ENCODE results near the gene TMEM204.

Gene TMEM204

DNA sequence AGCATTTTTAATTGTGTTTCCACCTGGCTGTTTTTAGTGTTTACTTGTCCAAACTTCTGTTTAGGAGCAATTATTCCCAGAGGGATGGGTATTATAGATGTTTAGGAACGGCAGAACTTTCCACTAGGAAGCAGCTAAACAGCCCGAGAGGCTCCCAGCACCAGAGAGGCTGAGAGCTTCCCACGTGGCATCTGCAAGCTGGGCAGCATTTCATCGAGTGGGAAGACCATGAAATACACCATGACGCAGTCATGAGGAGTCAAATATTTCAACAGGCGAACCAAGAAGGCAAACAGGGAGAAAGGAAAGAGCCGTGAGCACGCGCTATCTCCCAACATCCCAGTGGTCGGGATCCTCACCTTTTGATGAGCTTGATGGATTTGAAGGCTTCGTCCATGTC is 24.1 kb downstream of the TMEM204 start:
- DNase-seq (ENCODE audit: low spot score): no peak

DNA sequence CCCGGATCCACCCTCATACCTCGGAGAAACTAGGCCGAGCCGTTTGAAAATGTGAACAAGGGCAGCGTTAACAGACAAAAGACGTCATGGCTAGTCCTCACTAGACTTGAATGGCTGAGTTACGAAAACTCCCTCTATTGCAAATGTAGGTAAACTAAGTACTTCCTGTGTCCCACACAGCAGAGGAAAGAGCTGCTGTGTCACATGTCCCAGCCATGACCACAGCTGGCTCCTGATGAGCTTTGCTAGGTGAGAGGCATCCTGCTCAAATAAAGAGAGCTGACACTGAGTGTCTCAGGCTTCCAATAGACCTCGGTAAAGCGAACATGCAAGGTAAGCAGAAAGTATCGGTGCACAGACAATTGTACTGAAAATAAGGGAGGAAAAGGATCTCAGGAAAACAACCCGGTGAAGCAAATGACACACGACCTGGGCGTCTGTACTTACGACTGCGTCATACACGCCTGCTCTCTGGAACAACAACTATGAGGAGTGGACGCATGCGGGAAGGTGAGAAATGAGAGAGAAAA is 26.0 kb downstream of the TMEM204 start:
- DNase-seq (ENCODE audit: low spot score): no peak

DNA sequence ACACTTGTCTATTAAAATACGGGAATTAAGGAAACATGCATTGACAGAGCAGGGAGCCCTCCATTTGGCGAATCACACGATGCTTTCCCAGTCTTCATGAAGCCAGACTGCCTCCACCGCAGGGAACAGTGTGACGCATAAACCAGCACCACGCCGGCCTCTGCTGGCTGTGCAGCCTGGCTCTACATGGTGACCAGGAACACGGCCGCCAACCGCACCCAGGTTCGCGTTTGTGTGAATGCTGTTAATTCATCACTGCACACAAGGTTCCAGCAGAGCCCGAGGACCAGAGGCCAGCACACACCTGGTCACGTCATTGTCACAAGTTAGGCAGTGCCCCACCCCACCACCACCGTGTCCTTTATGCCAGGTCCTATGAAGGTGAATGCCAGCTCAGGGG is 26.7 kb downstream of the TMEM204 start:
- no peak for DNase-seq (ENCODE audit: low spot score)

DNA sequence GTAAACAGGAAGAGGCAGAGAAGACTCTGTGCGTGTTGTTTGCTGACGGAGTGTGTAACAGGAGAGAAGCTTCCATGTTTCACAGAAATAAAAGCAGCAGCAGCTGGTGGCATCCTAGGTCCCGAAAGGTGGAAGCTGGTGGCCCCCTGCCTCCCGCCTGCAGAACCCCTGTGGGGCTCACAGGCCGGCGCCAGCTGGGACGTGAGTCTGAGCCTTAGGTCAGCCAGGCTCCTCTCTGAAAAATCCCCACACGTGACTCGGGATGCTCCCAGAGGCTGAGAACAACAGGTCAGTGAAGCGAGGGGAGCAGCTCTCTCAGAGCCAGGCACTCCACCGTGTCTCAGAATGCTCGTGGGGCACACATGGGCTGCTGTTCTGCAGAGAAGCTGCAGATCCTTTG is 27.4 kb downstream of the TMEM204 start:
- DNase-seq (ENCODE audit: low spot score): no peak

DNA sequence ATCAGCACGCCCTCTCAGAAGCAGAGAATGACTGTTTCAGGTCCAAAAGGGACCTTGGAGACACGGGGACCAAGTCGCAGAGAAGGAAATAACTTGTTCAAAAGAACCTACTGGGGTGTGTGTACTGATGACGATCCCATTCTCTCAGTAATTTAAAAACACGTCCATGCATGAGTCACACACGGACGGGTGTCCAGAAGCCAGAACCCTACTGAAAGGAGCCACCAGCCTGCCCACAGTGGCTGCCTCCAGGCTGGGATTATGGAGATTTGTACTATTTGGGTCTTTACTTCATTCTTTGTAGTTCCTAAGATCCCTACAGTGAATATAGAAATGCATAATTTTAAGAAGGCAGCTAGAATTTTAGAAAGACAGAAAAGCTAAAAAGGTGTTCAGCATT is 27.8 kb downstream of the TMEM204 start:
- DNase-seq (ENCODE audit: low spot score): no peak

DNA sequence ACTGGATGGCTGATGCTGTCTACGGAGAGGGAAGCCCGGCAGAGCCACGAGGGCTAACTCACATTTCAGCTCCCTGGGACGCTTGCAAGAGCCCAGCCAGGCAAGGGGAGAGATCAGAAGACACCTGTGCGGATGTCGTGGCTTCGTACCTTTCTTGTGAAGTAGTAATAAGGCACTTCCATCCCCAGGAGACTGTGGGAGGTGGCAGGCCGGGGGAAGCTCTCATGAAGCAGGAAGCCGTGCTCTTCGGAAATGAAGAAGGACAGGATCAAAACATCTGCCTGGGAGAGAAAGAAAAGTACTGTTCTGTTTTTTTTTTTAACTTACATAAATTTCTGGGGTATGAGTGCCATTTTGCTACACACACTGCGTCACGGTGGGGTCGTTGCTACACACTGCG is 28.4 kb downstream of the TMEM204 start:
- no peak for DNase-seq (ENCODE audit: low spot score)

DNA sequence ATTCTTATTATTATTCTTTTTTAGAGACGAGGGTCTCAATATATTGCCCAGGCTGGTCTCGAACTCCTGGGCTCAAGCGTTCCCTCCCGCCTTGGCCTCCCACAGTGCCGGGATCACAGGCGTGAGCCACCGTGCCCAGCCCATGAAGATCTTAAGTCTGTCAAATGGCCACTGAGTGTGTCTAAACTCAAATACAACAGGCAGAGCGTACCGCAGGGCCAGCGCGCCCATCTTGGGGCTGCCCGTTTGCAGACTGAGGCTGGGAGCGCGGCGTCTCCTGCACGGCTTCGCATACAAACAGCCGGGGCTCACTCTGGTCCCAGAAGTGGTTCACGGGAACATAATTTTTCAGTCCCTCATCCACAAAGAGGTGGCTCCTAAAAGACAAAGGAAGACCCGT is 30.3 kb downstream of the TMEM204 start:
- no peak for DNase-seq (ENCODE audit: low spot score)

DNA sequence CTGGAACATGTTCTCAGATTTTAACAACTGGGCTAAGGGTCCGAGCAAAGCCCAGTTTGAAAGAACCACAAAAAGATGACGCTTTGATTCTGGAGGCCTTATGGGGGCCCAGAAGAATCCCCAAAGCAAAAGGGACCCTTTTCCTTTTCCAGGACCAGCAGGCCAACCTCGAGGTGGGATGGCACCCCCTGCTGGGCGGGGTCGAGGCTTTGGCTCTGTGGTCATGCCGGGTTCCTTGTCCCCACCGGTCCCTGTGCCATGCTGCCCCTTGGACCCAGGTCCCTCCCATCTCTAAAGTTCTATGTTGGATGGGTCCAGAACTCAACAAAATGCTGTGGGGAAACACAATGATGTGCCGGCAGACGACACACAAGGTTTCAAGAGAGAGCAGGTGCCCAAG is 30.9 kb downstream of the TMEM204 start:
- DNase-seq (ENCODE audit: low spot score): no peak

DNA sequence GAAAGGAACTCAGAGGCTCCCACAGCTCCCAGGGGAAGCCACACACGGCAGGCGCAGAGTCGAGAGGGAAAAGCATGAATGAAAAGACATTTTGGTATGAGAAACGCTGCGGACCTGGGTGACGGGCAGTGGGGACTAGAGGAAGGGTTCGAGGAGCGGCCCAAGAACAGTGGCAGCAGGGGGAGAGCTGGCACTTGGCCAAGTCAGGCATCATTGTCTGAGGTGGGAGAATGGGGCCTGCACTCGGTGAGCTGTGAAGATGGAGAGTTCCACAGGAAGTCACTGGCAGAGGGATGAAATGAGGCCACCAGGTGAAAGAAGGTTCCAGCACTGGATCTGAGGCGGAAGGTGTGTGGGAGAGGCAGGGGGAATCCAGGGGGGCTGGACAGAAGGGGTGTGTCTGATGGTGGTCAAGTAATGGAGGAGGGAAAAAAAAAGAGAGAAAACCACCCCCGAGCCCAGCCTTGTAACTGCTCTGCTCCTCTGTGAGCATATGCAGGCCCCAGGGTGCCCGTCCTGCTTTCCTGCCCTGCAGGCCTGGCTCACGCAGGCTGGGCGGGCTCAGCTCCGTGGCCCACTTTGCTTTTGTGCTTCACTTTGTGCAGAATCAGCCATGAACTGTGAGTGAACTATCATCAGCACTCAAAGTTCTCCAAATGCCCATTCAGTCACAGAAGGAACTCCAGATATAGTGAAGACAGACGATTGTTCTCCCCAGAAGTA is 31.8 kb downstream of the TMEM204 start:
- DNase-seq (ENCODE audit: low spot score): no peak

DNA sequence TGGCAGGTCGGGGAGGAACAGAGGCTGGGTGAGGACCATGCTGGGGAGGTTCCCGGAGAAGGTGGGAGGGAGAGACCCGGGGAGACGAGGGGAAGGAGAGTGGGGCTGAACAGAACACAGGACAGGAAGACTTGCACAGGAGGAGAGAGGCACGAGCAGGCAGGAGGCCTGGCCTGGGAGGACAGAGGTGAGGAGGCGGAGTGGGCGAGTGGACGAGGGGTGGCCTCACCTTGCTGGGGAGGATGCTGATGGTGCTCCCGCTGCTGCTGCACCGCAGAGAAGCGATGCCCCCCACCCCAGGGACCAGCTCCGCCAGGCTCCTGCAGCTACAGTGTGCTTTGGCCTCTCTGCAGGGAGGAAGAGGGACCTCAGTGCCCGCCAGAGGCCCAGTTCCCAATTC is 34.5 kb downstream of the TMEM204 start:
- no peak for DNase-seq (ENCODE audit: low spot score)

DNA sequence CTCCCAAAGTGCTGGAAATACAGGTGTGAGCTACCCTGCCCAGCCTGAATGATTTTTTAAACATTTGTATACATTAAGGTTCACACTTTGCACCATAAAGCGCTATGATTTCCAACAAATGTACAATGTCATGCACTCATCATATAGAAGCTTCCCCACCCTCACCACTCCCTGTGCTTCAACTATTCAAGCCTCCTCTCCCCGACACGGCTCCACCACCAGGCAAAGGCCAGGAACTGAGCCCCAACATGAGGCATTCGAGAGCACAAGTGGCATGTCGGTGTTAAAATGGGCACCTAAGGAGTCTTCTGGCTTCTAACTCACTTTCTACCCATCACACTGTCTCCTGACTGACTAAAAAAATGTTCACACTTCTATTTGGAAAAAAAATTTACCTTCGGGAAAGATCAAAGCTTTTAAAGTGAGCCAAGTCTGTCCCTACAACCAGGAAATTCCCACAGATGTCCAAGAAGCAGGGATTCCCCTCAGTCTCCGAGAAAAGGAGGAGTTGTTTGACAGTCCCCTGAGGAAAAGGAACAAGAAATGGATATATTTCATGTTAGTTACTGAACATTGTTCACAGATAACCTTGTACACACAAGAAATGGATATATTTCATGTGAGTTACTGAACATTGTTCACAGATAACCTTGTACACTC is 37.7 kb downstream of the TMEM204 start:
- no peak for DNase-seq (ENCODE audit: low spot score)

DNA sequence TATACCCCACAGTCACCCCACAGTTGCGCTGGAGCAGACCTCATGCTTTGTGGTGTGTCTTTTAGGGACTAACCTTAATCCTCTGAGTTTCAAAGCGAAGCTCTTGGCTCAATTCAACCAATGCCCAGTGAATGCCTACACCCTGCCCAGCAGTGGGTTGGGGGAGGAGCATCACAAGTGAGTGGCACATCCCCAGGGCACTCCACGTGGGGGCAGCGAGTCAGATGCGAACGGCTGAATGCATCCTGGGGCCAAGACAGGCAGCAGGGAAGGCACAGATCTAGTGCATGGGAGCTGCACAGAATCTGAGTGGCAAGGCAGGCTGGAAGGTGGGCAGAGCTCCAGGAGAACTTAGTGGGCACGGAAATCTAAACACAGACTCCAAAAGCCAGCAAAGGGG is 39.2 kb downstream of the TMEM204 start:
- DNase-seq (ENCODE audit: low spot score): no peak

DNA sequence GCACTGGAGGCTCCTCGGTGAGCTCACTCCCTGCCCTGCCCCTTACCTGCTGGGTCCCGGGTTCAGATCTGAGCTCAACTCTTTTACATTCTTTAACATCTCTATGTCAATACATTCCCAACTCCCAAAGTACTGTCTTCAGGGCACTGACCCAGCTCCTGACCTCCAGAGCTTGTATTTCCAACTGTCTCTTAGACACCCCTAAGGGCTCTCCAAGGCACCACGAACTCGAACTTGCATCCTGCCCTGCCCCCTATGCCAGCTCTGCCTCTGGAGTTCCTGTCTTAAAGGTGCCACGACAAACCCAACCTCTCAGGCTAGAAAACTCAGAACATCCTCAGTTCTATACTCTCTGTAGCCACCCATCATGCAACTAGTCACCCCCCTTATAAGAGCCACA is 39.8 kb downstream of the TMEM204 start:
- DNase-seq (ENCODE audit: low spot score): no peak

DNA sequence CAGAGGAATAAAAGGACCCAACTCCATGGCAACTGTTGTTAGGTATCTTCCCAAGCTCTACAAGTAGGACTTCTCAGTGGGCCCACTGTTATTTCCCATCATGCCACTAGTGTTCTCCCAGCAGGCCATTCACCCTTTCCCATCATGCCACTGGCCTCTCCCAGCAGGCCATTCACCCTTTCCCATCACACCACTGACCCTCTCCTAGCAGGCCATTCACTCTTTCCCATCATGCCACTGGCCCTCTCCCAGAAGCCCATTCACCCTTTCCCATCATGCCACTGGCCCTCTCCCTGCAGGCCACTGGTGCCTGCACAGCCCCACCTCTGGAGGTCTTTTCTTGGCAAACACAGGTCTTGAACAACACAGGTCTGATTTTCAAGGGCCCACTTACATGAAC is 42.1 kb downstream of the TMEM204 start:
- DNase-seq (ENCODE audit: low spot score): no peak

DNA sequence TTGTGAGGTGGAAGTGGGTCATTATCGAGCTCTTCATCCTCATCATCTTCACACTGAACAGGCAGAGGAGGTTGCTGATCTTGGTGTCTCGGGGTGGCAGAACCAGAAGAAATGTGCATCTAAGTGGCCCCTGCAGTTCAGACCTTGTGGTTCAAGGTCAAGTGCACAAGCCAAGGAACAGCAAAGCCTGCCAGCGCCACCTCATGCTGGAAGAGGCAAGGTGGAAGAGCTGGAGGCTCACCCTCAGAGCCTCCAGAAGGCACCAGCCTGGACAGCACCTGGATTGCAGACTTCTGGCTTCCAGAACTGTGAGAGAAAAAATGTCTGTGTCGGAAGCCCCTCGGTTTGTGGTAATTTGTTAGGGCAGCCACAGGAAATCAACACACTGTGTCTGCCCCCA is 45.7 kb downstream of the TMEM204 start:
- no peak for DNase-seq (ENCODE audit: low spot score)

DNA sequence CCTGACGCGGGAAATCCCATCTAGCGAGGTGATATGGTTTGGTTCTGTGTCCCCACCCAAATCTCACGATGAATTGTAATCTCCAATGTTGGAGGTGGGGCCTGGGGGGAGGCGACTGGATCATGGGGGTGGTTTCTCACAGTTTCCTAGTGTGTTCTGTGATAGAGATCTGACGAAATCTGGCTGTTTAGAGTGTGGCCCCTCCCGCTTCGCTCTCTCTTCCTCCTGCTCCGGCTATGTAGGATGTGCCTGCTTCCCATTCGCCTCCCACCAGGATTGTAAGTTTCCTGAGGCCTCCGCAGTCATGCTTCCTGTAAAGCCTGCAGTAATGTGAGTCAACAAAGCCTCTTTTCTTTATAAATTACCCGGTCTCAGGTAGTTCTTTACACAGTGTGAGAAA is 46.8 kb downstream of the TMEM204 start:
- DNase-seq (ENCODE audit: low spot score): no peak

DNA sequence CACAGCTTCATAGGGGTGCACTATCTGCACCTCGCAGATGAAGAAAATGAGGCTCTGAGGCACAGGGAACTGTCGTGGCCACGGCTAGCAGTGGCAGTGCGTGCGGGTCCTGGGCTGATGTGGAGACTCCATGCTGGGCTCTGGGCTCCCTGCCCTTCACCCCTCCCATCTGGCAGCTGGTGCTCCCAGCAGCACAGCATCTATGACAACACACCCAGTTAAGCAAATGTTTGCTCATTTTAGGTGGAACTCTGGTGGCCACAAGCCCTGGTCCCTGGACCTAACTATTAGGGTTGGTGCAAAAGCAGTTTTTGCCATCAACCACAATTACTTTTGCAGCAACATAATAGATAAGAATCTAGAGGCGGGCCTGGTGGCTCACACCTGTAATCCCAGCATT is 47.5 kb downstream of the TMEM204 start:
- no peak for DNase-seq (ENCODE audit: low spot score)

DNA sequence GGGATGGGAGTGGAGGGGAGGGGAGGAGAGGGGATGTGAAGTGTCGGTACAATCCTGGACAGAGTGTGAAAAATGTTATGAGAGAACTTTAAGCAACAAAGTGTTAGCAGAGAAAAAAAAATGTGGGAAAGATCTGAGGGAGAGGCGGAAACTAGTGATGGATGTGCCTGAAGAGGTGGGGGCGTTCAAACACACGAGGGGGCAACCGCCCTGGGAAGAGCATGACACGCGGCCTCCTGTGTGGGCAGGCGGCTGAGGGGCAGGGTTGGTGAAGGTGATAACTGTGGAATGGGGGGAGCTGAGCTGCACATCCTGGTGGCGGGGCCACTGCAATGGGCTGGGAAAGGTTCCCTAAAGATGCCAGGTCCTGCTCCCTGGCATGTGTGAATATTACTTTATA is 48.3 kb downstream of the TMEM204 start:
- no peak for DNase-seq (ENCODE audit: low spot score)

DNA sequence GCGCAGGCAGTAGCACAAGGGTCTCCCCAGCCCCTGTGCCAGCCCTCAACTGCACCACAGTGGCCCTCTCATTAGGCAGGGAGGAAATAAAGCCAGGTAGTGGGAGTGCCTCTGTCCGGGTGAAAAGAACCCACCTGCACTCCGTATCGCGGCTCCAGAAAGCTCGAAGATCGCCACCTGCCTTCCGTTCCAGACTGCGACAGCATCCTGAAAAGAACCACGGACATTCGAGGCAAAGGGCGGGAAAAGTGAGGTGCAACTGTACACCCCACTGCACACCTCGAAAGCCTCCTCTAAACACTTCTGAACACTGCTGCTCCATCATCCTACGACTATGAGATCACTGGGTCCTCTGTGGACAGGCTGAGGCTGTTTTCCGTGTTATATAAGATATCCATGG is 49.7 kb downstream of the TMEM204 start:
- DNase-seq (ENCODE audit: low spot score): no peak

DNA sequence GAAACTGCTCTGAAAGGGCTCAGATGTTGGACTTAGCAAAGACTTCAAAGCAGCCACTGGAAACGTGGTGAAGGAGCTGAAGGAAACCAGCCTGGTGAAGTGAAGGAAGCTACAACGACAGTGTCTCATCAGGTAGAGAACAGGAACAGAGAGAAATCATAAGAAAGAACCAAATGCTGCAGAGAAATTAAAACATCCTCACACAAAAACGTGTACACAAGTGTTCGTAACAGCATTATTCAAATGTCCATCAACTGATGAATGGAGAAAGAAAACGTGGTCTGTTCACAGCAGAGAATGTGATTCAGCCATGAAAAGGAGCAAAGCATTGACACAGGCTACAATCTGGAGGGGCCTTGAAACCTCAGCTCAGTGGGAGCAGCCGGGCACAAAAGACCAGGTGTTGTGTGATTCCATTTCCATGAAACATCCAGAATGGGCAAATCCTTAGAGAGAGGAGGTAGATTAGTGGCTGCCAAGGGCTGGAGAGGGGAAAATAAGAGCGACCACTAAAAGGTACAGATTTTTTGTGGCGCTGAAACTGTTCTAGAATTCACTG is 51.5 kb downstream of the TMEM204 start:
- no peak for DNase-seq (ENCODE audit: low spot score)

DNA sequence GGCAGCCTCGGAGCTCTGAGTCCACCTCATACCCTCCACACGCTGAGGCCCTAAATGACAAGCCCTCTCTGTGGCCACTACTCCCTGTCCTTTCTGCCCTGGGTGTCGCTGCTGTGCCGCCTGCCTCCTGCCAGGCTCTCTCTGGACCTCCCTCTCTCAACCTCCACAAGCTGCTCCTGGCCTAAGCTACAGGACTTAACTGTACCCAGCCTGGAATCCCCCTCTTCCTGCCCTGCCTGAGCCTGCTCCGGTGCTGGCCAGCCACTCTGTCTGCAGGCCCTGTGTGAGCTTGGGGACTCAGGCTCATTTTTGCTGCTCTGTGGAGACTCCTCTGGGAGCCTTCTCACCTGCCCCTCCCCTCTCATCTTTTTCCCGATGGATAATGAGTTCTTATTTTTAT is 56.9 kb downstream of the TMEM204 start:
- no peak for DNase-seq (ENCODE audit: low spot score)

DNA sequence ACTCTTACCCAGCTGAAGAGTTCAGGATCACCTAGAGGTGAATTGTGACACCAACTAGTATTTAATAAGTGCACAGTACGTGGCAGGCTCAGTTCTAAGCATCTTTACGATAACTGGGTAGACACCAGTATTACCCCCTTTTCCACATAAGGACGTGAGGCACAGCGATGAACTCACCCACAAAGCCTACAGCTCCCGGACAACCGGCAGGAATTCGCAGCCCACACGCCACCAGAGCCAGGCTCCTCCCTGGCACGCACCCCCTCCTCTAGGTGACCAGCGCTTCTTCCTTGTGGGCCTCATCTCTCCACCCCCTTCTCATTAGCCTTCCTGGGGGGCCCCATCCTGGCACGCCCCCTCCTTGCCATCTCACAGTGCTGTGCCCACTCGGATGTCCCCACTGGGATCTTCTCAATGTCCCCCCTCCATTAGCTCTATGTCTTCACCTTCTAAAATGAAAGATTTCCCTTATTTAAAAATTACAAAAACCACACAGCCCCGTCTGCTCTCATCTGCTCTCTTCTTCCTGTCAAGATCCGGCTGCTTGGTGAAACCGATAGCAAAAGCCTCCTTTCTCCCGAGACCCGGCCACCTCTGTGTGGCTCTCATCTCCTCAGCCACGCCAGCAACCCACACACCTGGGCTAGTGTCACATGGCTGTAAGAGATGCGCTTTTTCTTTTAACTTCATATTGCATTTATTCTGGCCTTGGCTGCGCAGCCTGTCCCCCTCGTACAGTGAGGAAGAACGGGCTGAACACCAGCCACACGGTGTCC is 57.7 kb downstream of the TMEM204 start:
- no peak for DNase-seq (ENCODE audit: low spot score)

DNA sequence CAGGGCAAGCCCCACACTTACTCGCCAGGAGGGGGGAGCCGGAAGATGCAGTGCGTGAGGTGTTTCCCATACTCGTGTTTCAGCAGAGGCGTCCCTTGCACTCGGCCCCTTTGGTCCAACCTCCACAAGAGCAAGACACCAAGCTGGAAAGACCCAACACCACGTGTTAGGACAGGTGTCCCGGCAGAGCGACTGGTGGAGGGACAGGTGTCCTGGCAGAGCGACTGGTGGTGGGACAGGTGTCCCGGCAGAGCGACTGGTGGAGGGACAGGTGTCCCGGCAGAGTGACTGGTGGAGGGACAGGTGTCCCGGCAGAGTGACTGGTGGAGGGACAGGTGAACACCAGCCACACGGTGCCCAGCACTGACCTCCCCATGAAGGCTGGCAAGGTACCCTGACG is 59.0 kb downstream of the TMEM204 start:
- no peak for DNase-seq (ENCODE audit: low spot score)
